OCI-LY1 (cell line): ENCODE results near the gene B3GALT6.

Experiments used
- EZH2 ChIP-seq: fragments of 200-600 bp; sonication (generic), shearing (Covaris generic); IDR thresholded peaks from 2 replicates; pipeline ENCODE4 v1.8.0; 2017; ENCODE audit warnings: borderline replicate concordance, mixed run types, mild to moderate bottlenecking, antibody characterized with exemption, low read length, moderate library complexity, mixed read lengths
- TF ChIP-seq, protein P1 (sequence below): fragments of 200-600 bp; sonication (generic), shearing (Covaris generic); IDR thresholded peaks from 2 replicates; pipeline ENCODE4 v1.5.1; 2017; ENCODE audit warnings: mild to moderate bottlenecking, antibody characterized with exemption, low read length, moderate library complexity, mixed read lengths

DNA sequence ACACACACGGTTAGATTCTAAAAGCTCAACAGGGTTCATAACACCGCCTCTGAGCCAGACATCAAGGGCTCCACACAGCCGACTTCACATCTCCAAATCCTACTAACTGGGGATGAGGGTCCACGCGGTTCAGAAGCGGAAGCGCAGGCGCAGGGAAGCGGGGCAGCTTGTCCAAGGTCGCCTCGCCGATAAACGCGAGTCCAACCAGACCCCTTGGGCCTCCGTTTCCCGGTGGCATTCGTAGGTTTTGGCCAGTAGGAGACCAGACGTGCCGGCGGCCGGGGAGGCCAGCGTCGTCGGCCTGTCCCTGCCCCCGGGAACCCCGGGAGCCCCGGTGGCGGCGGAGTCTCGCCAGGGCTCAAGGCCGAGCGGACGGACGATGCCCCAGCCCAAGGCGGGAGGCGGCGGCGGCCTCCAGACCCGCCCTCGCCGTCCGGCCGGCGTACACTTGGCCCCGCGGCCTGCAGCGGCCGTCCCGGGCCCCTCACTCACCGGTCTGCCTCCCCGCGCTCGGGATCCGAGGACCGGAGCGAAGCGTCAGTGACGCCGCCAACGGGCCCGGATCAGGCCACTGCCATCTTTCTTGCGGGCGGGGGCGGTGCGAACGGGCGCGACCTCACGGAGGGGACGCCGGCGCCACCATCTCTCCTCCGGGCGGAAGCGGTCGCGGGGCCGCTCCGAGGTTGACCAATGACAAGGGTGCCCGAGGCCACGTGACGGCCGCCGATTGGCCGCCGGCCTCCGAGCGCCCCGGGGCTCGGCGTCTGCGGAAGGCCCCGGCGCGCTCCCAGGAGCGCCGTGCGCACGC is 433 bp upstream of the B3GALT6 start, which contains the start of gene SDF4:
- TF ChIP-seq, protein P1, sequence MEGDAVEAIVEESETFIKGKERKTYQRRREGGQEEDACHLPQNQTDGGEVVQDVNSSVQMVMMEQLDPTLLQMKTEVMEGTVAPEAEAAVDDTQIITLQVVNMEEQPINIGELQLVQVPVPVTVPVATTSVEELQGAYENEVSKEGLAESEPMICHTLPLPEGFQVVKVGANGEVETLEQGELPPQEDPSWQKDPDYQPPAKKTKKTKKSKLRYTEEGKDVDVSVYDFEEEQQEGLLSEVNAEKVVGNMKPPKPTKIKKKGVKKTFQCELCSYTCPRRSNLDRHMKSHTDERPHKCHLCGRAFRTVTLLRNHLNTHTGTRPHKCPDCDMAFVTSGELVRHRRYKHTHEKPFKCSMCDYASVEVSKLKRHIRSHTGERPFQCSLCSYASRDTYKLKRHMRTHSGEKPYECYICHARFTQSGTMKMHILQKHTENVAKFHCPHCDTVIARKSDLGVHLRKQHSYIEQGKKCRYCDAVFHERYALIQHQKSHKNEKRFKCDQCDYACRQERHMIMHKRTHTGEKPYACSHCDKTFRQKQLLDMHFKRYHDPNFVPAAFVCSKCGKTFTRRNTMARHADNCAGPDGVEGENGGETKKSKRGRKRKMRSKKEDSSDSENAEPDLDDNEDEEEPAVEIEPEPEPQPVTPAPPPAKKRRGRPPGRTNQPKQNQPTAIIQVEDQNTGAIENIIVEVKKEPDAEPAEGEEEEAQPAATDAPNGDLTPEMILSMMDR: no peak
- no peak for TF ChIP-seq EZH2
